Measurements from ENCODE around the gene PRKN.
"Not testable (repeated sequence)": the region's sequence is repeated elsewhere in the genome, so short reads cannot be mapped to it uniquely, and the experiment has no call there.

The PRKN gene

DNA sequence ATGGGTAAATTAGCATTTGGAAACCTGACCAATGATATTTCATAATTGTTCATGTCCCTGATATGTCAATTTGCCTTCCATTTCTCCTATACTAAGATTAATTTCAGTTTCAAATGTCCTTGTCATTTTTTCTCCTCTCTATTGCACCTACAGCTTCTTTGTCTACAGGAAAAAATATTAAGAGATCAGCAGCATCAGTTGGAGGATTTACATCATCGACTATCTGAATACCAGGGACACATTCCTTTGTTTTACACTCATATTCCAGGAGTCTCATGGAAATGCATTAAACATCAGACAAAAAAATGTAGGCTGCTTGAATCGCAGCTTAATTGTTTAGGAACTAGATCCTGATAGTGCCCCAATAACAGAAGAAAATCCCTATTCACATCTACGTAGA is 188.2 kb downstream of the PRKN start:
- DNase-seq (ENCODE audit: insufficient read length, low spot score) = no peak
- no peak for FAIRE-seq
- TF ChIP-seq POLR2A (IDR thresholded peaks at IDR 0.05; ENCODE audit: low read depth, low read length) = no peak

- TF ChIP-seq POLR2A (IDR thresholded peaks at IDR 0.05; ENCODE audit: low read depth, low read length) = no peak
- no peak for FAIRE-seq
- no peak for DNase-seq (ENCODE audit: insufficient read length, low spot score)
These were observed 188.9 kb downstream of the PRKN start for GRCh38 chr6:162538643-162539064.

DNA sequence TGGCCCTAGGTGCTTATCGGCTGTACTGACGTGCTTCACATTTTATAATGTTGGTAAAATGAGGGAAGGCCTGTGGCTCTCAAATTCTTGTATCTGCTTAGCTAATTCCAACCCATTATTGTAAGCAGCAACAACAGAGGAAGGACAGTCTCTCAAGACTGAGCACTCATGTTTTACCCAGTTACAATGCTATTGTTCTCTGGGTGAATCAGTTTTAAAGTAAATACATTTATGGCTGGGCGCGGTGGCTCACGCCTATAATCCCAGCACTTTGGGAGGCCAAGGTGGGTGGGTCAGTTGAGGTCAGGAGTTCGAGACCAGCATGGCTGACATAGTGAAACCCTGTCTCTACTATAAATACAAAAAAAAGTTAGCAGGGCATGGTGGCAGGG is 194.6 kb downstream of the PRKN start:
- TF ChIP-seq POLR2A (IDR thresholded peaks at IDR 0.05; ENCODE audit: low read depth, low read length) = no peak
- DNase-seq (ENCODE audit: insufficient read length, low spot score) (no peak), FAIRE-seq (no peak)

DNA sequence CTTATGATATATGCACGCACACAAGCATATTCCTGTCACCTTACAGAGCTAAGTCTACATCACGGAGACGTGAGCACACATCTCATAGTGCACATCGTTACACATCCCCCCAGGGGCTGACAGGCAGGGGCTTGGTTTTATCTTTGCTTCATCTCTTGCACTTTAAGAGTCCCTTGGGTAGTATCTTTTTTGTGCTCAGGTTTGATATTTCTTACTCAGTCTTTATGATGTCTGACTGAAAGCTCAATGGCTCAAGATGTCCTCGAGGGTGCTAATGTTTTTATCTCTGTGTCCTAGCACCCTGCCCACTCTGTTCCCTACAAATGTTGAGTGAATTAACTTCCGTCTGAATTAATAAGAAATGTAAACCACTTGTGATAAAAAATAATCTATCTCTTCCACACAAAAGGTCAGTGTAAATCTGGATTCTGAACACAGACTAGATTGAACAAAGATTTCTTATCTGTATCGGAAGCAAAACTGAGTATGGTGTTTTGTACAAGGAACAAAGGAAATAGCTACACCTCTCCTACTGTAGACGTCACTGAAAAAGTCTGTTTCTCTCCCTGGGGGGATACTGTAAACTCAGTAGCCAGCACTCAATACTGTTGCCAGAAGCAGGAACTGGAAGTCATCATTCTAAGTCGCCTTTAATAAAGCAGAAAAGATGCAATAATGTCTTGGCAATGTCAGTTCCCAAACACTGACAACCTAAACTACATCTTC is 195.1 kb downstream of the PRKN start:
- no peak for FAIRE-seq
- no peak for DNase-seq (ENCODE audit: insufficient read length, low spot score)
- TF ChIP-seq POLR2A (IDR thresholded peaks at IDR 0.05; ENCODE audit: low read depth, low read length) = no peak

DNA sequence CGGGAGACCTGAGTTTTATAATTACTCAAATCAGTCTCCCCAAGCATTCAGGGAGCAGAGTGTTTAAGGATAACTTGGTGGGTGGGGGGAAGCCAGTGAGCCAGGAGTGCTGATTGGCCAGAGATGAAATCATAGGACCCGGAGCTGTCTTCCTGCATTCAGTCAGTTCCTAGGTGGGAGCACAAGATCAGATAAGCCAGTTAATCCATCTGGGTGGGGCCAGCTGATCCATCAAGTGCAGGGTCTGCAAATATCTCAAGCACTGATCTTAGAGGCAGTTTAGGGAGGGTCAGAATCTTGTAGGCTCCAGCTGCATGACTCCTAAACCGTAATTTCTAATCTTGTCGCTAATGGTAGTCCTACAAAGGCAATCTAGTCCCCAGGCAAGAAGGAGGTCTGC is 196.2 kb downstream of the PRKN start:
- FAIRE-seq; DNase-seq (ENCODE audit: insufficient read length, low spot score): not testable (repeated sequence)

- no peak for DNase-seq (ENCODE audit: insufficient read length, low spot score)
- no peak for TF ChIP-seq POLR2A (IDR thresholded peaks at IDR 0.05; ENCODE audit: low read depth, low read length)
- FAIRE-seq = no peak
These were observed 199.0 kb downstream of the PRKN start for GRCh38 chr6:162528538-162528937.

DNA sequence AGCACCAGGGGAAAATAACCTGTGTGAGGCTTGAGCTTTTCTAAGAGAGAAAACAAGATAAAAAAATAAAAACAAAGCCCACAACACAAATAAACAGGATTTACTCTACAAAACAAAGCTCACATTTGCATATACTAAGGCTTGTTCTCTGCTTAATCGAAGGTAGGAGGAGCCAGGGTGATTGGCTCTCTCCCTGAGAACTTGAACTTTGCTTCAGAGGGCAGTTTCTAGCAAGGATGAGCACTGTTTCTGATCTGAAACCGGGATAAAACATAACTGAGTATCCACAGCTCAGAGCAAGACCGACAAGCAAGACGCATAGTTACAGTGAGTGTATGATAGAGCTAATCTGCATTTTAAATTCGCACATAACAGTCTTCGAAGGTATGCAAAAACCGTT is 200.6 kb downstream of the PRKN start:
- FAIRE-seq (no peak), DNase-seq (ENCODE audit: insufficient read length, low spot score) (no peak)
- no peak for TF ChIP-seq POLR2A (IDR thresholded peaks at IDR 0.05; ENCODE audit: low read depth, low read length)

- no peak for TF ChIP-seq POLR2A (IDR thresholded peaks at IDR 0.05; ENCODE audit: low read depth, low read length)
- no peak for FAIRE-seq
These were observed 202.4 kb downstream of the PRKN start for GRCh38 chr6:162525181-162525580.

DNA sequence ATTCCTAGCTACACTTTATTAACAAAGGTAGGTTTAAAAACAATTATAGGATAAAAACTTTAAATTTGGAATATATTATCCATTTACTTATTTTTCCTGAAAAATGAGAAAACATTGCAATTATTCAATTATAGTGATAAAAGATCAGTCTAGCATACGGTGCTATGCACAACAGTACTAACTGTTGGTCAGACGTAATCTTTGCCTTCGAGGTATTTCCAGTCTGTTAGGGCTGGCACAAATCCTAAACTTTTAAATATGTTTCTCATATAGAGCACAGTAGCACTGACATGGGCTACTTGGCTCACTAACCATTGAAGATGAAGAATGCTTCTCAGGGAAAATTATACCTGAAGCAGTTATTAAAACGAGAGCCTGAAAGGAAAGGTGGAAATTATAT is 214.8 kb downstream of the PRKN start:
- TF ChIP-seq POLR2A (IDR thresholded peaks at IDR 0.05; ENCODE audit: low read depth, low read length) = no peak
- no peak for DNase-seq (ENCODE audit: insufficient read length, low spot score)
- FAIRE-seq = no peak

More at GRCh38 chr6:162525181-162525580, 202.4 kb downstream of the PRKN start:
- DNase-seq (ENCODE audit: insufficient read length, low spot score) = no peak

DNA sequence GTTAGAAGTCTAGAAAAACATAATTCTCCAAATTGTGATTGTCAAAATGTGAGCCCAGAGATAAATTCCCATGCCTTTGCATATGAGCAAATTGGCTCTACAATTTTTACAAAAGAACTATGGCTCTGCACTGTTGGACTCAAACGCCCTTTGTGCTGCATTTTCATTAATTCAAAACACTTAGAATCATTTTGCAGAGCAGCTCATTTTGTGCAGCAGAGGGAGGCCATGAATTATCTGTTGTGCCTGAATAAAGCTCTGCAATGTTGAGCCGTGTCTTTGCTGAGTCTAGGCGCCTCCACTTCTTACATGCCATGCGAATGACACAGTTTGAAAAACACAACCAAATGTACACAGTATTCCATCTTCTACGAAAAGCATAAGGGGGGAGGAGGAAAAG is 230.2 kb downstream of the PRKN start:
- FAIRE-seq (no peak), DNase-seq (ENCODE audit: insufficient read length, low spot score) (no peak)
- no peak for TF ChIP-seq POLR2A (IDR thresholded peaks at IDR 0.05; ENCODE audit: low read depth, low read length)

- FAIRE-seq (no peak), DNase-seq (ENCODE audit: insufficient read length, low spot score) (no peak)
- TF ChIP-seq POLR2A (IDR thresholded peaks at IDR 0.05; ENCODE audit: low read depth, low read length) = no peak
These were observed 233.6 kb downstream of the PRKN start for GRCh38 chr6:162493917-162494316.

- no peak for TF ChIP-seq POLR2A (IDR thresholded peaks at IDR 0.05; ENCODE audit: low read depth, low read length)
- DNase-seq (ENCODE audit: insufficient read length, low spot score) (no peak), FAIRE-seq (no peak)
These were observed 235.9 kb downstream of the PRKN start for GRCh38 chr6:162491637-162492036.

- DNase-seq (ENCODE audit: insufficient read length, low spot score) (no peak), FAIRE-seq (no peak)
- no peak for TF ChIP-seq POLR2A (IDR thresholded peaks at IDR 0.05; ENCODE audit: low read depth, low read length)
These were observed 238.2 kb downstream of the PRKN start for GRCh38 chr6:162489101-162489976.

DNA sequence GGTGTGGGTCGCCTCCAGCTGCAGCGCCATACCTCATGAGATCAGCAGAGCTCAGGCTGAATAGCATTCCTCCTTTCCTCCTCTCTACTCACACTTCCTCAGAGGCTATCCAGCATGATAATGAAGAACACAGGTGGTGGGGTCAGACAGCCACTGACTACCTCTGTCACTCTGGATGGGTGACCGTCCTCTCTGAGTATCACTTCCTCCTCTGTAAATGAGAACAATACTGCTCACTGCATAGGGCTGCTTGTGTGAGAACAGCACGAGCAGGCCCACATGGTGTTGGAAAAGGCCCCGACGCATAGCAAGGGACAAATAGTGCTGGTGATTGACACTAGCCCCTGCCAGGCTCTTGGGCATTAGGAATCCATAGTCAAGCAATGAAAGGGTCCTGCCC is 239.1 kb downstream of the PRKN start:
- no peak for TF ChIP-seq POLR2A (IDR thresholded peaks at IDR 0.05; ENCODE audit: low read depth, low read length)
- DNase-seq (ENCODE audit: insufficient read length, low spot score) (no peak), FAIRE-seq (no peak)

DNA sequence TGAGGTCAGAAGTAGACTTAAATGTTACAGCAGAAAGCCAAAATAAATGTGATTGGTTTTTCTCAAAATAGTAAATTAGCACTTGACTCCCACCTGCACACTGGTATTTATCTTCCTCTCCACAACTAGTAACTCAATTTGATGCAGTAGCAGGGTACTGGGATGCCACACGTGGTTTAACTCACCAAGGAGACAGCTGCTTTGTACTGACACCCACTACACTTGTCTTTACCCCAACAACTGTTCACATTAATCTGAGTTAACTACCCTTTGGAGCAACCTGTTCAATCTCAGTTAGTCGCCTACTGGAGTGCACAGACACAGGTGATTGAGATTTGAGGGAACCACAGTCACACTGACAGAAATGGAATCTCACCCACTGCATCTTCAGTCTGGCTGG is 242.1 kb downstream of the PRKN start:
- DNase-seq (ENCODE audit: insufficient read length, low spot score) (no peak), FAIRE-seq (no peak)
- no peak for TF ChIP-seq POLR2A (IDR thresholded peaks at IDR 0.05; ENCODE audit: low read depth, low read length)
